Liver (tissue), 3 donors: ENCODE results near the gene ANKRD31.

Experiments
- ATF3 ChIP-seq: IDR thresholded peaks from 2 replicates; pipeline ENCODE4 v1.6.1; 2016; ENCODE audit warnings: antibody characterized with exemption
- CTCF ChIP-seq: fragments of 150-350 bp; IDR thresholded peaks from 2 replicates; pipeline ENCODE4 v1.5.1; 2017; ENCODE audit warnings: improper control_type of control experiment, low read depth, low read length; ENCODE audit not compliant: missing input control
- FOXA1 ChIP-seq: IDR thresholded peaks from 2 replicates; pipeline ENCODE4 v1.6.1; 2016; ENCODE audit warnings: antibody characterized with exemption
- GABPA ChIP-seq, 2 donors: IDR thresholded peaks in 1 of 2; conservative IDR thresholded peaks in 1 of 2; 2 replicates each; pipeline ENCODE4 v1.6.1; 2016; ENCODE audit warnings: antibody characterized with exemption in 2 of 2, mild to moderate bottlenecking in 1 of 2, moderate library complexity in 1 of 2
- HNF4G ChIP-seq: IDR thresholded peaks from 2 replicates; pipeline ENCODE4 v1.6.1; 2016; ENCODE audit warnings: antibody characterized with exemption
- RAD21 ChIP-seq, 2 donors: IDR thresholded peaks; 2 replicates each; pipeline ENCODE4 v1.6.1; 2016; ENCODE audit warnings: antibody characterized with exemption in 2 of 2, mild to moderate bottlenecking in 2 of 2
- REST ChIP-seq: IDR thresholded peaks from 2 replicates; pipeline ENCODE4 v1.6.1; 2016; ENCODE audit warnings: antibody characterized with exemption, mild to moderate bottlenecking
- RXRA ChIP-seq, 2 donors: IDR thresholded peaks; 2 replicates each; pipeline ENCODE4 v1.6.1; 2017 to 2018; ENCODE audit warnings: antibody characterized with exemption in 2 of 2, mild to moderate bottlenecking in 1 of 2
- TAF1 ChIP-seq: conservative IDR thresholded peaks from 2 replicates; pipeline ENCODE4 v1.6.1; 2016; ENCODE audit warnings: antibody characterized with exemption, mild to moderate bottlenecking
- YY1 ChIP-seq: IDR thresholded peaks from 2 replicates; pipeline ENCODE4 v1.6.1; 2016; ENCODE audit warnings: antibody characterized with exemption, mild to moderate bottlenecking
- TF ChIP-seq, protein P1 (sequence below): IDR thresholded peaks from 2 replicates; pipeline ENCODE4 v1.6.1; 2016; ENCODE audit warnings: antibody characterized with exemption
- TF ChIP-seq, protein P2 (sequence below): IDR thresholded peaks from 2 replicates; pipeline ENCODE4 v1.6.1; 2016; ENCODE audit warnings: antibody characterized with exemption
- donor health status: healthy.
- donor health status: healthy.

DNA sequence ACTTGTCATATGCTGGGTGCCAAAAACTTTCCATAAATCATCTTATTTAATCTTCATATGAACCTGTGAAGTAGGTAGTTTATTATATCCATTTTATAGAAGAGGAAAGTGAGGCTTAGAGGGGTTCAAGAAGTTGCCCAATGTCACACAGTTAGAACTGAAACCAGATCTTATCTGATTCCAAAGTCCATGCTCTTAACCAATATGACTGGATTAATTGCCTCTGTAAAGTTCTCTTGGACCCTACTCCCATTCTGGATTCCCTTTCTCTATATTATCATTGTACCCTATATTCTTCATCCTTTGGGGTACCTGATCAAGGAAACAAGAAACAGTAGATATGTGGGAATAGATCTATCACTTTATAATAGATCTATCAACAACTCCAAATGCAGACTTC, 119.8 kb downstream of the ANKRD31 start:
- TF ChIP-seq CTCF: no peak
- TF ChIP-seq, protein P1, sequence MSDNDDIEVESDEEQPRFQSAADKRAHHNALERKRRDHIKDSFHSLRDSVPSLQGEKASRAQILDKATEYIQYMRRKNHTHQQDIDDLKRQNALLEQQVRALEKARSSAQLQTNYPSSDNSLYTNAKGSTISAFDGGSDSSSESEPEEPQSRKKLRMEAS: no peak
- TF ChIP-seq GABPA (IDR thresholded peaks at IDR 0.05 in 1 of 2, conservative IDR thresholded peaks at IDR 0.05 in 1 of 2): no peak
- TF ChIP-seq YY1: no peak
- no peak for TF ChIP-seq RXRA (IDR thresholded peaks at IDR 0.05)
- TF ChIP-seq FOXA1: no peak
- TF ChIP-seq, protein P2, sequence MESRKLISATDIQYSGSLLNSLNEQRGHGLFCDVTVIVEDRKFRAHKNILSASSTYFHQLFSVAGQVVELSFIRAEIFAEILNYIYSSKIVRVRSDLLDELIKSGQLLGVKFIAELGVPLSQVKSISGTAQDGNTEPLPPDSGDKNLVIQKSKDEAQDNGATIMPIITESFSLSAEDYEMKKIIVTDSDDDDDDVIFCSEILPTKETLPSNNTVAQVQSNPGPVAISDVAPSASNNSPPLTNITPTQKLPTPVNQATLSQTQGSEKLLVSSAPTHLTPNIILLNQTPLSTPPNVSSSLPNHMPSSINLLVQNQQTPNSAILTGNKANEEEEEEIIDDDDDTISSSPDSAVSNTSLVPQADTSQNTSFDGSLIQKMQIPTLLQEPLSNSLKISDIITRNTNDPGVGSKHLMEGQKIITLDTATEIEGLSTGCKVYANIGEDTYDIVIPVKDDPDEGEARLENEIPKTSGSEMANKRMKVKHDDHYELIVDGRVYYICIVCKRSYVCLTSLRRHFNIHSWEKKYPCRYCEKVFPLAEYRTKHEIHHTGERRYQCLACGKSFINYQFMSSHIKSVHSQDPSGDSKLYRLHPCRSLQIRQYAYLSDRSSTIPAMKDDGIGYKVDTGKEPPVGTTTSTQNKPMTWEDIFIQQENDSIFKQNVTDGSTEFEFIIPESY: no peak
- TF ChIP-seq HNF4G: no peak
- no peak for TF ChIP-seq TAF1
- no peak for TF ChIP-seq RAD21 (IDR thresholded peaks at IDR 0.05)
- no peak for TF ChIP-seq REST
- no peak for TF ChIP-seq ATF3
